ENCODE data around the gene ALPI.
A peak's percentile ranks its signal among the peaks of the same experiment; 100 is the strongest.
"Not testable (repeated sequence)": the region's sequence is repeated elsewhere in the genome, so short reads cannot be mapped to it uniquely, and the experiment has no call there.

ALPI gene

DNA sequence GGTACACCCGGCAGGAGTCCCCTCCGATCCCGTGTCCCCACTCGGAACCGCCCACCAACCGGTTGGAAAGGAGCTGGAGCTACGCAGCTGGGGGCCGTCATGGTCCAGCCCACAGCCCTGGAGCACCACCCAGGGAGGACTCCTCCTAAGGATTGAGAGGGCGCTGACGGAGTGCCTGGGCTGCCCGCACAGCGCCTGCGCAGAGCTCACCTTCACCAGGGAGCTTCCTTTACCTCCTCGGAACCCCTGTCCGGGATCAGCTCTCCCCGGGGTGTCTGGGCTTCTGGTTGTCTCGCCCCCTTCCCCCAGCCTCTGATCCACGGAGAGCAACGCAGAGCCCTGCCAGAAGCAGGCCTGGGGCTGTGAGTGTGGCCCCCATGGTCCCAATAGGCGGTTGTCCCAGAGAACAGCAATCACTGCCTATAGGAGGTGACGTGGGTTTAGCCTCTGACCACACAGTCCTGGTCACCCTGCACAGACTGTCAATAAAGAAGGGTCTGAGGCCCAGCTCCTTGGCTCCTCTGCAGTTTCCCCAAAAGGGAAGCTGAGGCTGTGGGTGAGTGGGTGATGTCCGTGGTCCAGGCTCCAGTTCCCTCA lies 34.7 kb upstream of the ALPI start:
- no peak for DNase-seq

DNA sequence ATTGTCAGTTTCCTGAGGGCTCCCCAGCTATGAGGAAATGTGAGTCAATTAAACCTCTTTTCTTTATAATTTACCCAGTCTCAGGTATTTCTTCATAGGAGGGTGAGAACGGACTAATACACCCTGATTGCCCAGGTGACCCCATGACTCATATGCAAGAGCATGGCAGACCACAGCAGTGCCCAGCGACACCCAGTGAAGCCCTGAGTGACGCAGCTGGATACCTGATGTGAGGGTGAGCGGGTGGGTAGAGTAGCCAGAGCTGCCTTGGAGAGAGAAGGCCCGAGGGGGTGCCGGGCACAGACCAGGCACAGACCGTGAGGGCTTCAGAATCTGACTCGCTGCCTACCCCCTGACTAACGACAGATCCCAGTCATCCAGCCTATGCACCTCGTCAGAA lies 33.9 kb upstream of the ALPI start:
- DNase-seq, result no peak

DNA sequence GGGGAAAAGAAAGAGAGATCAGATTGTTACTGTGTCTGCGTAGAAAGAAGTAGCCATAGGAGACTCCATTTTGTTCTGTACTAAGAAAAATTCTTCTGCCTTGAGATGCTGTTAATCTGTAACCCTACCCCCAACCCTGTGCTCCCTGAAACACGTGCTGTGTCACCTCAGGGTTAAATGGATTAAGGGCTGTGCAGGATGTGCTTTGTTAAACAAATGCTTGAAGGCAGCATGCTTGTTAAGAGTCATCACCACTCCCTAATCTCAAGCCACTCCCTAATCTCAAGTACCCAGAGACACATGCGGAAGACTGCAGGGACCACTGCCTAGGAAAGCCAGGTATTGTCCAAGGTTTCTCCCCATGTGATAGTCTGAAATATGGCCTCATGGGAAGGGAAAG lies 33.0 kb upstream of the ALPI start:
- DNase-seq, result not testable (repeated sequence)

DNA sequence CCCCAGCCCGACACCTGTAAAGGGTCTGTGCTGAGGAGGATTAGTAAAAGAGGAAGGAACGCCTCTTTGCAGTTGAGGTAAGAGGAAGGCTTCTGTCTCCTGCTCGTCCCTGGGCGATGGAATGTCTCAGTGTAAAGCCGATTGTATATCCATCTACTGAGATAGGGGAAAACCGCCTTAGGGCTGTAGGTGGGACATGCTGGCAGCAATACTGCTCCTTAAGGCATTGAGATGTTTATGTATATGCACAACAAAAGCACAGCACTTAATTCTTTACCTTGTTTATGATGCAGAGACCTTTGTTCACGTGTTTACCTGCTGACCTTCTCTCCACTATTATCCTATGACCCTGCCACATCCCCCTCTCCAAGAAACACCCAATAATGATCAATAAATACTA lies 32.5 kb upstream of the ALPI start:
- DNase-seq, result not testable (repeated sequence)

DNA sequence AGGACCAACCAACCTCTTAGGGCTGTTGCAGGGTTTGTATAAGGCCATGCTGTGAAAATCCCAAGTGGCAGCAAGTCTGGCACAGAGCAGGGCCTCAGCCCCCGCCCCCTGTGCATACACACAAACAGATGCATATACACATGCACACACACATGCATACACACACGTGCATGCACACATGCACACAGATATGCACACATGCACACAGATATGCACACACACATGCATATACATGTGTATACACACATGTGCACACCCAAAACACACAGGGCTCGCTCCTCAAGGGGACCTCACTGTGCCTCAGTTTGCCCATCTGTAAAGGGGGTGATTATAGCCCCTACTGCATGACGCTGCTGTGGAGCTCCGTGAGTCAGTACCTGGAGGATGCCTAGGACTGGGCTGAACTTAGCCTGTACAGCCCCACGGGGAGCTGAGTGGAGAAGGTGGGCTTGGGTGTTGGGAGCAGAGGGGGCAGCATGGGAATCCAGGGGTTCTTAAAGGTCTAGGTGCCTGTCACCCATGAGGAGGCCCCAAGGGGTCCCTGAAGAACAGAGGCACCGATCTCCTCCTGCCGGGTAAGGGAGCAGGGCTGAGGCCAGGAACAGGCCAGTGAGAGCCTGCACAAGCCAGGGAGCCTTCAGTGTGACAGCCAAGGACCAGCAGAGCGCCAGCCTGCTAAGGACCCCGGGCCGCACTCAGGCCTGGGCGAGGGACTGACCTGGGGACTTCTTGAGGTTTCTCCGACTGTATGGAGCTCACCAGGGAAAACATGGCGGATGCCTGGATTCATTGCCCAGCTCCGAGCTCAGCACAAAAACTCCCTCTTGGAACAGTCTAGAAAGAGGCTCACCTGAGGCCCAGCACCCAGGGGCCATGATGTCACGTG lies 24.0 kb upstream of the ALPI start:
- DNase-seq, result no peak

DNA sequence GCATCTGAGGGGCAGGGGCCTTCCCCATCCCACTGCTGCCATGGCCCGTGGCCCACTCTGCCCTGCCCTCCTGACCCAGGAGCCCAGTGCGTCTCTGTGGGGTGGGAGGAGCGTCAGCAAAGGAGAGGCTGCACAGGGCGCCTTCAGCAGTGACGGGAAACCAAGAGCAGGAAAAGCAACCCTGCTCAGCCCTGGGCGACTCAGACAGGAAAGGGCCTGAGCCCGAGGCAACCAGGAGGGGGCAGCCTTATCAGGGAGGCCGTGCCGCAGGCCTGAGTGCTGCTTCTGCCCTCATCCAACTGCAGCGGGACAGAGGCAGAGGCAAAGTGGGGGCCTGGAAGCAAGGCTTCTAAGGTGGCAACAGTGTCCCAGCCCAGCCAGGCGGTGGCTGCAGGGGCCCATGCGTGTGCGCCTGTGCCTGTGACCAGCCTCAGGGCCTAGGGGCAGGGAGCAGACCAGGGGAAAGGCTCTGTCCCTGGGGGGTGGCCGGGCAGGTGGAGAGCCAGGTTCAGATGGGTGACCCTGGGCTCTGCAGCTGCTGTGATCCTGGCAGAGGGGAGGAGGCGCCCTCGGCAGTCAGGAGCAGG lies 23.3 kb upstream of the ALPI start:
- DNase-seq, result no peak

DNA sequence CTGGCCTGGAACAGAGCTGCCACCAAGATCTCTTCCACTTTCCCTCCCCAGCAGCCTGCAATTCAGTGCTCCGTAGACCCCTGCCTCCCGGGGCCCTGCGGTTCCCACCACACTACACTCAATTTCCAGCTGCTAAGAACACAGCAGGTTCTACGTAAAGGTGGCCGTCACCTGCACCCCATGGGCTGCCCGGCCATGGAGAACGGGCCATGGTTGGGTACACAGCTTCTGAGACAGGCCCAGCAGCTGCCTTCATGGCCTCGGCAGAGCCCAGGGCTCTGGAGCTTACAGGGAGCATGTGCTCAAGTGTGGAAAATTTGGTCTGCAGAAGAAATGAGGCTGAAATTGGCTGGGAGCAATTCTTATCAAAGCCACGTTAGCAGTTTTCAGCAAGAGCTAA lies 22.3 kb upstream of the ALPI start:
- not testable (repeated sequence) for DNase-seq

DNA sequence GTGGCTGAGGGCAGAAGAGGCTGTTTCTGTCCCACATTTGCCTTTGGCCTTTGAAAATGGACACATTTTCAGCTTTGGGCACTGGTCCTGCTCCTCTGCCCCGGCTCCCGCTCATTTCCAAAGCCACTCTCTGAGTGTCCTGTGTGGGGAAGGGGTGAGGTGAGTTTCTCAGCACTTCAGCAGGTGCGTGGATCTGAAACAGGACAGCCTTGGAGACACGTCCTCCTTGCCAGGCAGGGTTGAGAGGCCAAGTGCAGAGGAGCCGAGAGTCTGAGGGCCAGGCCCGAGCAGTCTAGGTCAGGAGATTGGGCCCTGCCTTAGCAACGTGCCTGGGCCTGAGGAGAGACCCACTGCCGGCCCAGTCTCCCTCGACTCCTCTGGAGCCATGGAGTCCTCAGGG lies 21.9 kb upstream of the ALPI start:
- no peak for DNase-seq

DNA sequence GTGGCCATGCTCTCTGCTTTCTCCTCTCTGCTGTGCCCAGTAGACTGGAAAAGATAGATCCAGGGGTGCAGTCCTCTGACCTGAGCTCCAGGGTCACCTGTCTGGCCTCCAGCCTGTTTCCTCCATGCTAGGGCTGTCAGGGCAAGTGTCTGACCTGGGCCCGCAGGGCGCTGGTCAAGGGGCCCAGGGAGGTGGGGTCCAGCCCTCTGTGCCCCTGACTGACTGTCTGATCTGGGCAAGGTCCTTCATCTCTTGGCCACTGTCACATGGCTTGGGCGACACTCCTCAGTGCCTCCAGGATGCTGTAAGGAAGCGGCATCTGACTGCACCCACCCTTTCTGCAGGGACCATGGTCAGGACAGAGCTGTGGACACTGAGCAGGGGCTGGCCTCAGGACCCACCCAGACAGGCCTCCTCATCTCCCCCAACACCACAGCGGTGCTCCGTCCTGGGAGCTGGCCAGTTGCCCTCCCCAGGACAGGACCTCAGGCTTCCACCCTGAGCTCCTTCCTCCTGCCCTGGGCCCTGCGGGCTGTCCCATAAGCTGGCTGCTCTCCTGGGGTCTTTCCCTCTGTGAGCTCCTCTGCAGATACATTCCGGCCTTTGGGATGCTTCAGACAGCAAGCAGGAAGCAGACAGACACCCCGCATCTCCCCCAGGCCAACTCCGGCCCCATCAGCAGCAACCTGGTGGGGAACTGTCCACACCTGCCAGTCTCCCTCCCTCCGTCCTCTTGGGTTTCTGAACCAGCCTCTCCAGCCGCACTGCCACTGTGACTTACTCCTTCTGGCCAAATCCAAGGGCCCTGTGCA lies 21.2 kb upstream of the ALPI start:
- DNase-seq, result no peak

DNA sequence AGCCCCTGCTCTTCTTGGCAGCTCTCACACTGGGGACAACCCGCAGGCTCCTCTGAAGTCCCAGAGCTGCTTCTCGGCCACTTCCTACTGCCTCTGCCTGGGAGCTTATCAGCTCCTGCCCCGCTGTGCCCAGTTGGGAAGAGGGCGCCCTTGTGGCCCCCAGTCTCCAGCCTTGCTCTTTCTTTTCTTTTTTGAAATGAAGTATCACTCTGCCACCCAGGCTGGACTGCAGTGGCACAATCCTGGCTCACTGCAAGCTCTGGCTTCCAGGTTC lies 20.6 kb upstream of the ALPI start:
- DNase-seq, result no peak

DNA sequence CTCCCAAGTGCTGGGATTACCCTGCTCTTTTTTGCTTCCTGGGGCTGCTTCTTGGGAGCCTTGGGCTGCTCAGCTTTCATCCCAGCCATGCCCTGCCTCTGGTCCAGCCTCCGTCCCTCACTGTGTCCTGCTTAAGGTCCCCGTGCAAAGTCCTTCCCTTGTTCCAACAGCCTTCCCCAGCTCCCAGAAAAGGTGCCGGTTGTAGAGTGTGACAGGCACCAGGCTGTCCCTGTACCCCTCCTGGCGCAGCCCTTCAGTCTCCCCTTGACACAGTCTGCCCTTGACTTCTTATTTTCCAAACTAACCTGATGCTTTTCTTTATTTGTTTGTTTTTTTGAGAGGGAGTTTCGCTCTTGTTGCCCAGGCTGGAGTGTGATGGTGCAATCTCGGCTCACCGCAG lies 20.1 kb upstream of the ALPI start:
- no peak for DNase-seq

DNA sequence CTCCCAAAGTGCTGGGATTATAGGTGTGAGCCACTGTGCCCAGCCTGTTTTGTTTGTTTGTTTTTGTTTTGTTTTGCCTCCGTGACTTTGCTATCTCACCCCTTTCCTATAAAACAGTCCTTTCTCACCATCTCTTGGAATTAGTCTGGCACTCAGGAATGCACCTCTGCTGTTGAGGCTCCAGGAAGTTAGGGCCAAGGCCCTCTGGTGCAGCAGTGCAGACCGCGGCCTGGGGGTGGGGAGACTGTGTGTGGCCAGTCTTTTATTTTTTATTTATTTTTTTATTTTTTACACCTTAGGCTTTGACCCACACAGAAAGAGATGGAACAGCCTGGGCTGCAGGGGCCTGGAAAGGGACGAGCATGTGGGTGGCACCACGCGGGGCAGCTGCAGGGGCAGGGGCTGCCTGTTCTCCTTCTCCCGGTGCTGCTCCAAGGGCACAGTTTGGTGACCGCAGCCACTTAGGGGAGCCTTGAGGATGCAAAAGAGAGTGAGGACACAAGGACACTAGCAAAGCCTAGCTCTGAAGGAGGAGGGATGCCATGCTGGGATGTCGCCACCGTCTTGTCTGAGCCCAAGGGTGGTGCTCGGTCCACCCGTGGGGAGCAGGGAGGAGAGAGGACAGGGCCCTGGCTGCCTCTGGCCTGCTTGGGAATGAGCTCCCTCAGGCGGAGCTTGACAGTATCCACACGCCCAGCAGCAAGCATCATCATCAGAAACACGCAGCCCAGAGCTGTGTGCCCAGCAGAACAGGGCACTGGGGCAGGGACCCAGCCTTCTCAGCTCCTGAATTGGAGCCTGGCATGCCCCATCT lies 19.4 kb upstream of the ALPI start:
- no peak for DNase-seq

DNA sequence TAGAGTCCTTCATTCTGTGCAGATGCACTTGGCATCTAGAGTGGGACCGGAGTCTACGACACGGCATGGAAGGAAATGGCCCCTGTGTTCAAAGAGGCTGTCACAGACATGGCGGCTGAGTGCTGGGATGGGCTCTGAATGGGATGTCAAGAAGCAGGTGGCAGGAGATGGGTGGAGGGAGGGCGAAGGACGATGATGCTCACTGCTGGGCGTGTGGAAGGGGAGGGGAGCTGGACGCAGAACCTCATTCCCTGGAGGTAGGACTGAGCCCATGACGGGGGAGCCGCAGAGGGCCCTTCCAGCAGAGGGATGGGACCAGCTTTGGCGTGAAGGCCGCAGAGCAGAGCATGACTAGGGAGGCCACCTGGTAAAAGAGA lies 18.8 kb upstream of the ALPI start:
- no peak for DNase-seq

DNA sequence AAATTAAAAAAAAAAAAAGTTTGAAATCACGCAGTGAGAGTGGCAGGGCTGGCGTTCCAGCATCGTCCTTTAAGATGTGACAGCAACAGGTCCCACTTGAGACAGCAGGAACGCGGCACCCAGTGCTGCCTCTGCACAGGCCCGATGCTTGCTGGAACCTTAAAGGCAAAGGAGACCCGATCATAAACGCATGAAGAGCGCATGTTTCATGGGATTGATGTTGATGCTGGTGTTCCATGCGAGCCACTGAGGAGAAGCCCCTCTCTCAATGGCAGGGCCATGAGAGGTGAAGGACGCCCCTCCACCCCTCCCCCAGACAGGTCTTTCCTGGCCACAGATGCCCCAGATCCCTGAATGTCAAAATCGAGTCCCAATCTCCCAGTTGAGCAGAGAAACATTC lies 17.9 kb upstream of the ALPI start:
- no peak for DNase-seq

DNA sequence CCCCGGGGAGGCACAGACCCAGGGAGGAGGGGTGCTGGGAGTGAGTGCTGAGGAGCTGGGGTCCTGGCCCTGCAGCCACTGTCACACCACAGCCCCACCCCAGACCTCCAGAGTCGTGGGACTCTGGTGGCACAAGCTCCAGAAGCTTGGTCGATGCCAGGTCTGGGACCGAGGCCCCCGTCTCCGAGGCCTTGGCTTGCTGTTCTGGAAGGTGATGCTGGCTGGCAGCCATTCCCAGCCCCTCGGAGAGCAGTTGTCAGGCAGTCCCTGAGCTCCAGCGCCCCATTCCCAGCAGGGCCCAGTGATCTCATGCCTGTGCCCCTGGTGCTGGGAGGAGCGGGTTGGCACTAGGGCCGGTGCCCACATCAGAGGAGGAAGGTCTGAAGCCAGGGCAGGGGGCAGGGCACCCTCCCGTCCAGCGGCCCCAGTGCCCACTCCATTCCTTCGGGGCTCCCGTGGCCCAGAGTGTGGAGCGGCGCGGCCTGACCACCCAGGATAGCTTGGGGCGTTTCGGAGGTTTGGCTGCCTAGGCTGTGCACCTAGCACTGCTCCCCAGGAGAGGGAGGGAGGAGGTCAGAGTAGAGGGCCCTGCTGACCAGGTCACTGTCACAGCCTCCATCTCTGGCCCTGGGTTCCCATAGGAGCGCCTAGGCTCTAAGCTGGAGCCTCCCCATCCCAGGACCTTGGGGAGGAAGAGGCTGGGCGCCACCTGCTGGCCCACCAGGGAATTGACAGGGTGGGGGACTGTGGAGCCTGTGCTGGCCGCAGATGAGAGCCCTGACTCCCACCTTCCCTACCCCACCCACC lies 16.8 kb upstream of the ALPI start:
- DNase-seq, result no peak

DNA sequence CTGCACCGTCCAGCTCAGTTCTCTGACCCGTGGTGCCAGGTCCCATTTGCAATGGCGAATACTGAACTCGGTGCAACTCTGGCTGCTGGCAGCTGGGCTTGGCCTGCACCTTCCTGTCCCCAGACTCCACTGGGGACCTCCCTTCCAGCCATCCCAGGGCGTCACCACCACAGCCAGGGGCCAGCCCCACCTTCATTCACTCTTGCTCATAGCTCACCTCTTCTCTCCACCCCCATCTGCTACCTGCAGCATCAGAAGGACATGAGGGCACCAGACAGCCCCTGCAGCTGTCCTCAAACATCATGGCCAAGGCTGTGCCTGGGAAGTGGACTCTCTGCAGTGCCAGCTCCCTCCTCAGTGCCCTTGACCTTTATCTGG lies 16.2 kb upstream of the ALPI start:
- DNase-seq, result no peak

DNA sequence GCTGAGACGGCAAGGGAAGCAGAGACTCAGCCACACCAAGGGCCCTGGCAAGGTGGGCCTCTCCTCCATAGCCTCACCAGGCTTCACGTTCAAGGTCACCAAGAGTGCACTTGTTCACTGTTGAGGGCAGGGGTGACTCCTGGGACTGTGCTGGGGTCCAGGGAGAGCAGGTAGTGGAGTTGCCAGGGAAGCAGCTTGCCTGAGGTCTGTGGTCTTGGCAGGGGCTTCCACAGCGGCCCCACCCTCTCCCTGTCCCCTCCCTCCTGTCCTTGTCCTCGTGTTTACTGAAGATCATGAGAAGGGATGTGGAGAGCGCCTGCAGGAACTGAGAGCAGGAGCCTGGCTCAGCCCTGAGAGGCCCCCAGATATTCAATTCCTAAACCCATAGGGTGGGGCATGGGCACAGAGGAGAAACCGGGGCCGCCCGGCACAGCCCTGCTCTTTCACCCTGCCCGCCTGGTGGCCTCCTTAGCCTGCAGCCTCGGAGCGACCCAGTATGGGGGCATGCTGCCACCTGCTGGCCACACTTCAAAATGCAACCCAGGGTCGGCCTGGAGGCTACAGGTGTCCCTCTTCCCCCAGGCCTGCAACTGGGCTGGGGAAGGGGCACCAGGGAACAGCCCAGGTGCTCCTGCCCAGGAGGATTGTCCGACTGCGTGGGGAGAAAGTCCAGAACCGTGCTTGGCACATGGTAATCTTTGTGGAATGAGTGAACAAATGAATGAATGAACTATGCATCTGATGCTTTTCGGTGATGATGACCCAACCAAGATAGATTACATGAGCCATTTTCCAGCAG lies 15.5 kb upstream of the ALPI start:
- peak; percentile 71 for DNase-seq

DNA sequence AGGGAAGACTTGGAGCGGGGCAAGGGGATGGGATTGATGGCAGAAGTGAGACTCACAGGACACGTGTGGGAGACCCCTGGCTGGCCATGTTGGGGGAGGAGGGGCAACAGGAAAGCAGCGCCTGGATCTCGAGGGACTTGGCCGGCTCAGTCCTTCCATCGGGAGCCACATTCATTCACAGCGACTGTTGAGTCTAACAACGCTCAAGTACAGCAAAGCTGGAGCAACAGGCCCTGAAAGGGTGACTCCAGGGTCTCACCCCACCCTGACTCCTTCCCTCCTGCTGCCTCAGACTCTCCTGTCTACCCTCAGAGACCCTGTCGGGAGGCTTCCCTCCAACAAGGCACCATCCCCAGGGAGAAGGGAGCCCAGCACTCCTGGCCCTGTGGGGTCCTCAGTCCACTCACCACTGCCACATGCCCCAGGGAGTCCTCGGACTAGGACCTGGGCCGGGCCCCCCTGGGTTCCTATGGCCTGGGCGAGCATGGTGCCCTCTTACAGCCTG lies 14.8 kb upstream of the ALPI start:
- DNase-seq, result no peak

DNA sequence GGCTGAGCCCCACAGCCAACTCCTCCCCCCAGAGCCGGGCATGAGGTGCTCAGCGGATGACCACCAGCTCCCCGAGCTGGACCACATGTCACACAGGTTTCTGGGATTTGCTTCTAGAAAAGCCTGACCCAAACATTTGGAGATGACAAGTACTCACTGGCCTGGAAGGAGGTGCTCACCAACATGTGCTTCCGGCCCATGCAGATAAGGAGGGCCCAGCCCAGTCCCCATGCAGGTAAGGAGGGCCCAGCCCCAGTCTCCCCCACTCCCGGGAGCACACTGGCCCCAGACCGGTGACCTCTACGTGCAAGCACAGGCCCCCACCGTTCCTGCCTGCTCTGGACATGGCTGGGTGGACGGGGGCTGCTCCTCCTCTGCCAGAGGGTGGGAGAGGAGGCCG lies 14.0 kb upstream of the ALPI start:
- DNase-seq, result not testable (repeated sequence)

DNA sequence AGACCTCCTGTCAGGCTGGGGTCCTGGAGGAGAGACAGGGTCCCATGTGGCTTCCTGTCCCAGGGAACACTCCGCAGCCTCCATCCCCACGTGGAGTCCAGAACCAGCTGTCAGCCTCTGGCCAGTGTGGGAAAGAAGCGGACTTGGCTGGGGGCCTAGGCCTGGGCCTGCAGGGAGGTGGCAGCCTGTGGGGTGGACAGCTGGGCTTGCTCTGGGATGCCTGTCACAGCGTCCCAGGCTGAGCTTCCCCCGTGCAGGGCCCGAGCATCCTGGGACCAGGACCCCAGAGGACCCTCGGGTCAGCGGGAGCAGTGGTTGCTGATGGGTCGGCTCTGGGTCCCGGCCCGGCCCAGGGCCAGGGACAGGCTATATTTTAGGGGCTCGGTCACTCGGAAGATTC lies 13.5 kb upstream of the ALPI start:
- DNase-seq, result not testable (repeated sequence)

DNA sequence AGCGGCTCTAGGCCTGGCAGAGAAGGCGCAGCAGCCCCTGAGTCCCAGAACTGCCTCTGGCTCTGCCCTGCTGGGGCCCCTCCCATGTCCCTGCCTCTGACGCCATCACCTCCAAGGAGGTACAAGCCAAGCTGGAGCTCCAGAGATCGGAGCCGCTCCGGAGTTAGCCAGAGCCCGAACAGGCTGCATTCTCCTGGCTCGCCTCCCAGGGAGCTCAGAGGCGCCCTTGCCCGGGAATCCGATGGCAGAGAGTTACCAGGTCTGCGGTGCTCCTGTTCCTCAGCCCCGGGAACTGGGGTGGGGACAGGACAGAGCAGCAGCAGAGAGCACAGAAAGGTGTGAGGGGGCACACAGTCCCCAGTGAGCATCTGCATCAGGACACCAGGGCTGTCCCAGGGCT lies 12.9 kb upstream of the ALPI start:
- not testable (repeated sequence) for DNase-seq

All from inflammatory macrophage treated with lipopolysaccharide for 4 hours (primary cell).